HEK293 (cell line): ENCODE results near the gene TPGS1.

ENCODE experiments used
- FEZF1 ChIP-seq: fragments of 450-650 bp; formaldehyde crosslinking; IDR thresholded peaks from 2 replicates; pipeline ENCODE4 v1.5.1; 2016; ENCODE audit warnings: missing biosample characterization, missing genetic modification characterization
- KLF1 ChIP-seq: fragments of 450-650 bp; formaldehyde crosslinking; IDR thresholded peaks from 2 replicates; pipeline ENCODE4 v1.5.1; 2016; ENCODE audit warnings: missing biosample characterization, missing genetic modification characterization
- KLF8 ChIP-seq: fragments of 450-650 bp; formaldehyde crosslinking; IDR thresholded peaks from 2 replicates; pipeline ENCODE4 v1.5.1; 2016; ENCODE audit warnings: missing biosample characterization, missing genetic modification characterization
- MZF1 ChIP-seq: fragments of 450-650 bp; formaldehyde crosslinking; IDR thresholded peaks from 2 replicates; pipeline ENCODE4 v1.5.1; 2017; ENCODE audit warnings: missing biosample characterization, missing genetic modification characterization, borderline replicate concordance
- OVOL3 ChIP-seq: fragments of 450-650 bp; formaldehyde crosslinking; IDR thresholded peaks from 2 replicates; pipeline ENCODE4 v1.5.1; 2016; ENCODE audit warnings: missing biosample characterization, missing genetic modification characterization
- PATZ1 ChIP-seq: fragments of 450-650 bp; formaldehyde crosslinking; IDR thresholded peaks from 2 replicates; pipeline ENCODE4 v1.5.1; 2016; ENCODE audit warnings: missing biosample characterization, missing genetic modification characterization
- PRDM10 ChIP-seq: fragments of 450-650 bp; formaldehyde crosslinking; IDR thresholded peaks from 2 replicates; pipeline ENCODE4 v1.5.1; 2016; ENCODE audit warnings: missing biosample characterization, missing genetic modification characterization
- SP2 ChIP-seq: fragments of 450-650 bp; formaldehyde crosslinking; IDR thresholded peaks from 2 replicates; pipeline ENCODE4 v1.5.1; 2016; ENCODE audit warnings: missing biosample characterization, missing genetic modification characterization
- SP3 ChIP-seq: fragments of 450-650 bp; formaldehyde crosslinking; IDR thresholded peaks from 2 replicates; pipeline ENCODE4 v1.5.1; 2016; ENCODE audit warnings: missing biosample characterization, missing genetic modification characterization
- TCF7L2 ChIP-seq: IDR thresholded peaks from 2 replicates; pipeline ENCODE4 v1.6.1; 2011; ENCODE audit warnings: low read depth, mild to moderate bottlenecking, inconsistent platforms, low read length, moderate library complexity, borderline replicate concordance
- ZBTB20 ChIP-seq: fragments of 450-650 bp; formaldehyde crosslinking; IDR thresholded peaks from 2 replicates; pipeline ENCODE4 v1.5.1; 2016; ENCODE audit warnings: missing biosample characterization, missing genetic modification characterization
- ZBTB6 ChIP-seq: fragments of 450-650 bp; formaldehyde crosslinking; IDR thresholded peaks from 2 replicates; pipeline ENCODE4 v1.5.1; 2017; ENCODE audit warnings: missing biosample characterization, missing genetic modification characterization
- ZBTB8A ChIP-seq: fragments of 450-650 bp; formaldehyde crosslinking; IDR thresholded peaks from 2 replicates; pipeline ENCODE4 v1.5.1; 2016; ENCODE audit warnings: missing biosample characterization, missing genetic modification characterization
- ZFHX2 ChIP-seq: fragments of 450-650 bp; formaldehyde crosslinking; conservative IDR thresholded peaks from 2 replicates; pipeline ENCODE4 v1.5.1; 2016; ENCODE audit warnings: missing biosample characterization, missing genetic modification characterization
- ZFP69B ChIP-seq: fragments of 450-650 bp; formaldehyde crosslinking; IDR thresholded peaks from 2 replicates; pipeline ENCODE4 v1.5.1; 2016; ENCODE audit warnings: missing biosample characterization, missing genetic modification characterization
- ZNF184 ChIP-seq: fragments of 450-650 bp; IDR thresholded peaks from 2 replicates; pipeline ENCODE4 v1.5.1; 2018; ENCODE audit warnings: missing biosample characterization, mild to moderate bottlenecking, missing genetic modification characterization
- ZNF398 ChIP-seq: fragments of 450-650 bp; formaldehyde crosslinking; IDR thresholded peaks from 2 replicates; pipeline ENCODE4 v1.5.1; 2017; ENCODE audit warnings: missing biosample characterization, missing genetic modification characterization
- ZNF561 ChIP-seq: fragments of 450-650 bp; IDR thresholded peaks from 2 replicates; pipeline ENCODE4 v1.5.1; 2018; ENCODE audit warnings: missing biosample characterization, missing genetic modification characterization, borderline replicate concordance
- ZNF600 ChIP-seq: fragments of 450-650 bp; formaldehyde crosslinking; IDR thresholded peaks from 2 replicates; pipeline ENCODE4 v1.5.1; 2016; ENCODE audit warnings: missing biosample characterization, missing genetic modification characterization
- ZSCAN30 ChIP-seq: fragments of 450-650 bp; IDR thresholded peaks from 2 replicates; pipeline ENCODE4 v1.5.1; 2018; ENCODE audit warnings: missing biosample characterization, mild to moderate bottlenecking, missing genetic modification characterization, moderate library complexity

Gene TPGS1

GRCh38 chr19:531009-531752 is 23.9 kb downstream of the TPGS1 start (continued):
- TF ChIP-seq ZBTB6 (tag by site-specific recombination) (peak; percentile 77; the same call in 1 of the 2 replicates), MZF1 (tag by site-specific recombination) (peak; percentile 16; the same call in 1 of the 2 replicates), PRDM10 (peak; percentile 71), ZFP69B (tag by site-specific recombination) (no peak), ZFHX2 (tag by site-specific recombination) (peak; percentile 61), SP3 (tag by site-specific recombination) (peak; percentile 82), KLF1 (tag by site-specific recombination) (peak; percentile 75), ZBTB20 (tag by site-specific recombination) (peak; percentile 68), ZNF184 (peak; percentile 18; the same call in 1 of the 2 replicates), FEZF1 (tag by site-specific recombination) (no peak), ZNF600 (tag by site-specific recombination) (peak; percentile 47; the same call in 1 of the 2 replicates), PATZ1 (tag by site-specific recombination) (peak; percentile 81), KLF8 (peak; percentile 35; the same call in 1 of the 2 replicates), OVOL3 (no peak), ZNF561 (tag by site-specific recombination) (peak; percentile 46; the same call in 1 of the 2 replicates), ZBTB8A (0 out of 2 replicates have a peak, but pooled peaks have one; percentile 35), TCF7L2 (no peak), ZNF398 (peak; percentile 55; the same call in 1 of the 2 replicates), ZSCAN30 (peak; percentile 38; the same call in 1 of the 2 replicates), SP2 (tag by site-specific recombination) (peak; percentile 79)
